Activated naive CD4-positive, alpha-beta T cell treated with anti-CD3 and anti-CD28 coated beads, Interleukin-2, amount 10 ng/mL, durations not matched to agents 7 days and 5 days (primary cell): ENCODE results near the gene LRP11.
"Not testable (repeated sequence)": the region's sequence is repeated elsewhere in the genome, so short reads cannot be mapped to it uniquely, and the experiment has no call there.

Experiments used
- CTCF ChIA-PET: fragments of 350-600 bp; sonication (Branson Sonifier 250); formaldehyde crosslinking; loops from one replicate; lab custom pipeline; 2021; ENCODE audit warnings: antibody characterized with exemption; lab: Charles Lee
- DNase-seq: peaks from one replicate; pipeline ENCODE4 v3.0.0-alpha.2; 2020
- H3K27ac Mint-ChIP-seq: one replicate; pipeline ENCODE4 v1.8.0; 2021; ENCODE audit warnings: mild to moderate bottlenecking, moderate library complexity, mixed read lengths
- H3K27me3 Mint-ChIP-seq: one replicate; pipeline ENCODE4 v1.8.0; 2021; ENCODE audit warnings: mild to moderate bottlenecking, mixed read lengths
- H3K36me3 Mint-ChIP-seq: one replicate; pipeline ENCODE4 v1.8.0; 2021; ENCODE audit warnings: mixed read lengths
- H3K4me1 Mint-ChIP-seq: one replicate; pipeline ENCODE4 v1.8.0; 2021; ENCODE audit warnings: mixed read lengths
- H3K4me3 Mint-ChIP-seq: one replicate; pipeline ENCODE4 v1.8.0; 2021; ENCODE audit warnings: mild to moderate bottlenecking, moderate library complexity, mixed read lengths
- H3K9me3 Mint-ChIP-seq: one replicate; pipeline ENCODE4 v1.8.0; 2021; ENCODE audit warnings: mixed read lengths

LRP11 gene

GRCh38 chr6:149856256-149856994 lies 7.7 kb downstream of the LRP11 start:
- Mint-ChIP-seq H3K27me3 (peaks cover 19% of the 10 kb centered on the region), H3K4me1 (peaks cover 35% of the 10 kb centered on the region), H3K36me3 (no peaks in the 10 kb centered on the region), H3K9me3 (no peaks in the 10 kb centered on the region), H3K4me3 (no peak overlapping the region), H3K27ac (no peak overlapping the region)
- DNase-seq: no peak
- CTCF ChIA-PET: interaction anchor here (0.8 to 1.4 kb wide), 2 partner anchors 16 to 20 kb away, joined by 4 to 5 read pairs; no protein-coding TSS in a partner anchor

GRCh38 chr6:149855741-149856140 lies 8.4 kb downstream of the LRP11 start:
- Mint-ChIP-seq H3K4me3 (no peak overlapping the region), H3K27me3 (peaks cover 13% of the 10 kb centered on the region), H3K9me3 (no peaks in the 10 kb centered on the region), H3K4me1 (peaks cover 40% of the 10 kb centered on the region), H3K27ac (no peak overlapping the region), H3K36me3 (peaks cover under 1% of the 10 kb centered on the region)
- no peak for DNase-seq
- CTCF ChIA-PET: interaction anchor here (0.8 to 1.4 kb wide), 2 partner anchors 15 to 19 kb away, joined by 4 to 5 read pairs; no protein-coding TSS in a partner anchor

GRCh38 chr6:149855040-149855654 lies 9.0 kb downstream of the LRP11 start:
- Mint-ChIP-seq H3K4me1 (peaks cover 40% of the 10 kb centered on the region), H3K27ac (no peak overlapping the region), H3K27me3 (peaks cover 7% of the 10 kb centered on the region), H3K36me3 (peaks cover 2% of the 10 kb centered on the region), H3K9me3 (no peaks in the 10 kb centered on the region), H3K4me3 (no peak overlapping the region)
- CTCF ChIA-PET: interaction anchor here (1.7 kb wide), 1 partner anchor 14 kb away, joined by 3 read pairs; no protein-coding TSS in a partner anchor
- DNase-seq: no peak

- CTCF ChIA-PET: interaction anchor here (0.9 to 1.7 kb wide), 4 partner anchors 9 to 163 kb away, joined by 3 read pairs; no protein-coding TSS in a partner anchor
- H3K27ac Mint-ChIP-seq: no peak overlapping the region
- H3K36me3 Mint-ChIP-seq: peaks cover 2% of the 10 kb centered on the region
- H3K27me3 Mint-ChIP-seq: peaks cover 7% of the 10 kb centered on the region
- DNase-seq: no peak
- peaks cover 40% of the 10 kb centered on the region for H3K4me1 Mint-ChIP-seq
- H3K4me3 Mint-ChIP-seq: no peak overlapping the region
- no peaks in the 10 kb centered on the region for H3K9me3 Mint-ChIP-seq
Observed at GRCh38 chr6:149854532-149854931, 9.6 kb downstream of the LRP11 start.

- H3K4me3 Mint-ChIP-seq, H3K9me3 Mint-ChIP-seq, H3K27me3 Mint-ChIP-seq, H3K27ac Mint-ChIP-seq, DNase-seq, H3K36me3 Mint-ChIP-seq: not testable (repeated sequence)
- CTCF ChIA-PET: interaction anchor here (0.9 to 1.7 kb wide), 4 partner anchors 9 to 164 kb away, joined by 3 read pairs; no protein-coding TSS in a partner anchor
- peaks cover 40% of the 10 kb centered on the region for H3K4me1 Mint-ChIP-seq
Observed at GRCh38 chr6:149854017-149854416, 10.1 kb downstream of the LRP11 start.

GRCh38 chr6:149852881-149853280 lies 11.3 kb downstream of the LRP11 start:
- H3K4me3 Mint-ChIP-seq: no peak overlapping the region

GRCh38 chr6:149852180-149852579 lies 12.0 kb downstream of the LRP11 start:
- peaks cover 7% of the 10 kb centered on the region for H3K27me3 Mint-ChIP-seq
- no peak for DNase-seq
- CTCF ChIA-PET: no interaction called here
- no peak overlapping the region for H3K4me3 Mint-ChIP-seq
- H3K36me3 Mint-ChIP-seq: peaks cover 2% of the 10 kb centered on the region
- H3K4me1 Mint-ChIP-seq: peaks cover 40% of the 10 kb centered on the region
- H3K27ac Mint-ChIP-seq: peak overlapping the region; percentile 35
- H3K9me3 Mint-ChIP-seq: no peaks in the 10 kb centered on the region

More at GRCh38 chr6:149852881-149853280, 11.3 kb downstream of the LRP11 start:
- Mint-ChIP-seq H3K27ac (no peak overlapping the region), H3K36me3 (peaks cover 2% of the 10 kb centered on the region), H3K9me3 (no peaks in the 10 kb centered on the region), H3K27me3 (peaks cover 7% of the 10 kb centered on the region), H3K4me1 (peaks cover 40% of the 10 kb centered on the region)
- peak; percentile 35 for DNase-seq
- CTCF ChIA-PET: no interaction called here

- Mint-ChIP-seq H3K4me3 (no peak overlapping the region), H3K27ac (no peak overlapping the region), H3K27me3 (peaks cover 7% of the 10 kb centered on the region), H3K4me1 (peaks cover 40% of the 10 kb centered on the region), H3K9me3 (no peaks in the 10 kb centered on the region), H3K36me3 (peaks cover 2% of the 10 kb centered on the region)
- CTCF ChIA-PET: interaction anchor here (4.0 kb wide), 1 partner anchor 12 kb away, joined by 15 read pairs; no protein-coding TSS in a partner anchor
- DNase-seq: no peak
Observed at GRCh38 chr6:149851461-149852110, 12.6 kb downstream of the LRP11 start.

- H3K36me3 Mint-ChIP-seq, H3K27ac Mint-ChIP-seq, DNase-seq, H3K9me3 Mint-ChIP-seq, H3K4me3 Mint-ChIP-seq: not testable (repeated sequence)
- CTCF ChIA-PET: interaction anchor here (4.0 kb wide), 1 partner anchor 9 kb away, joined by 15 read pairs; no protein-coding TSS in a partner anchor
- Mint-ChIP-seq H3K4me1 (peaks cover 23% of the 10 kb centered on the region), H3K27me3 (peaks cover 15% of the 10 kb centered on the region)
Observed at GRCh38 chr6:149848343-149848742, 15.8 kb downstream of the LRP11 start.

- H3K36me3 Mint-ChIP-seq: peaks cover 2% of the 10 kb centered on the region
- H3K4me3 Mint-ChIP-seq: no peak overlapping the region
- H3K9me3 Mint-ChIP-seq: no peaks in the 10 kb centered on the region
- H3K27me3 Mint-ChIP-seq: peaks cover 17% of the 10 kb centered on the region
- DNase-seq: no peak
- H3K4me1 Mint-ChIP-seq: peaks cover 21% of the 10 kb centered on the region
- H3K27ac Mint-ChIP-seq: no peak overlapping the region
- CTCF ChIA-PET: interaction anchor here (0.9 to 4.0 kb wide), 2 partner anchors 8 to 13 kb away, joined by 3 to 15 read pairs; no protein-coding TSS in a partner anchor
Observed at GRCh38 chr6:149847939-149848267, 16.3 kb downstream of the LRP11 start.

- H3K27me3 Mint-ChIP-seq: peaks cover 17% of the 10 kb centered on the region
- H3K4me1 Mint-ChIP-seq: peaks cover 5% of the 10 kb centered on the region
- no peak for DNase-seq
- CTCF ChIA-PET: no interaction called here
- H3K4me3 Mint-ChIP-seq: no peak overlapping the region
- H3K9me3 Mint-ChIP-seq: no peaks in the 10 kb centered on the region
- H3K27ac Mint-ChIP-seq: no peak overlapping the region
- peaks cover 2% of the 10 kb centered on the region for H3K36me3 Mint-ChIP-seq
Observed at GRCh38 chr6:149846321-149846720, 17.8 kb downstream of the LRP11 start.

- Mint-ChIP-seq H3K9me3 (no peaks in the 10 kb centered on the region), H3K36me3 (no peaks in the 10 kb centered on the region), H3K4me1 (no peaks in the 10 kb centered on the region), H3K4me3 (no peak overlapping the region), H3K27me3 (peaks cover 20% of the 10 kb centered on the region), H3K27ac (no peak overlapping the region)
- CTCF ChIA-PET: interaction anchor here (1.1 kb wide), 1 partner anchor 79 kb away, joined by 3 read pairs; no protein-coding TSS in a partner anchor
- DNase-seq: no peak
Observed at GRCh38 chr6:149845549-149845948, 18.6 kb downstream of the LRP11 start.

GRCh38 chr6:149844480-149844879 lies 19.7 kb downstream of the LRP11 start:
- Mint-ChIP-seq H3K4me3 (no peak overlapping the region), H3K4me1 (no peaks in the 10 kb centered on the region), H3K36me3 (no peaks in the 10 kb centered on the region), H3K27me3 (peaks cover 22% of the 10 kb centered on the region), H3K27ac (no peak overlapping the region), H3K9me3 (no peaks in the 10 kb centered on the region)
- CTCF ChIA-PET: interaction anchor here (0.8 to 1.0 kb wide), 3 partner anchors 12 to 41 kb away, joined by 3 to 6 read pairs (median 3); no protein-coding TSS in a partner anchor
- DNase-seq: no peak

- DNase-seq, H3K27ac Mint-ChIP-seq, H3K9me3 Mint-ChIP-seq, H3K4me1 Mint-ChIP-seq, H3K36me3 Mint-ChIP-seq, H3K4me3 Mint-ChIP-seq: not testable (repeated sequence)
- CTCF ChIA-PET: interaction anchor here (1.0 to 2.5 kb wide), 3 partner anchors 11 to 81 kb away, joined by 3 to 9 read pairs (median 6); no protein-coding TSS in a partner anchor
- H3K27me3 Mint-ChIP-seq: peaks cover 22% of the 10 kb centered on the region
Observed at GRCh38 chr6:149844036-149844435, 20.1 kb downstream of the LRP11 start.
